HepG2 (cell line): ENCODE measurements around the gene CPT1A. TPM values are rescaled to one million over a fixed set of nuclear protein-coding genes. Genes with fewer than 3 reads are reported as not detected.

ENCODE experiments used
- ARNTL ChIP-seq: sonication (generic); formaldehyde crosslinking; IDR thresholded peaks from 2 replicates; pipeline ENCODE4 v1.4.0; 2020; ENCODE audit warnings: mild to moderate bottlenecking, missing genetic modification reagents
- DMTF1 ChIP-seq: sonication (generic); formaldehyde crosslinking; IDR thresholded peaks from 2 replicates; pipeline ENCODE4 v1.4.0; 2020; ENCODE audit warnings: mild to moderate bottlenecking, missing genetic modification reagents
- FOXO1 ChIP-seq: sonication (generic); formaldehyde crosslinking; IDR thresholded peaks from 2 replicates; pipeline ENCODE4 v1.4.0; 2020; ENCODE audit warnings: missing genetic modification reagents
- GATAD2A ChIP-seq: IDR thresholded peaks from 2 replicates; pipeline ENCODE4 v1.6.1; 2016
- HMG20A ChIP-seq: IDR thresholded peaks from 2 replicates; pipeline ENCODE4 v1.6.1; 2016; ENCODE audit warnings: borderline replicate concordance
- KLF12 ChIP-seq: sonication (generic); formaldehyde crosslinking; IDR thresholded peaks from 2 replicates; pipeline ENCODE4 v1.4.0; 2020; ENCODE audit warnings: missing genetic modification reagents, borderline replicate concordance
- KLF9 ChIP-seq: IDR thresholded peaks from 2 replicates; pipeline ENCODE4 v1.6.1; 2016; ENCODE audit warnings: low read depth
- PRDM10 ChIP-seq: sonication (generic); formaldehyde crosslinking; IDR thresholded peaks from 2 replicates; pipeline ENCODE4 v1.4.0; 2020; ENCODE audit warnings: low read depth, missing genetic modification reagents
- SP1 ChIP-seq, 2 experiments: fragments of 450-650 bp in 1 of 2; sonication (generic) in 1 of 2; formaldehyde crosslinking in 1 of 2; IDR thresholded peaks; 2 replicates each; pipeline versions ENCODE4 v1.4.0 to v1.6.1; 2016 to 2020; ENCODE audit warnings: missing genetic modification reagents in 1 of 2
- XRCC5 ChIP-seq: fragments of 200-400 bp; formaldehyde crosslinking; optimal IDR thresholded peaks from 2 replicates; pipeline ENCODE3; 2017; ENCODE audit warnings: mild to moderate bottlenecking, low read length
- ZKSCAN8 ChIP-seq: IDR thresholded peaks from 2 replicates; pipeline ENCODE4 v1.6.1; 2016; ENCODE audit warnings: borderline replicate concordance, missing genetic modification reagents, missing compliant biosample characterization
- ZNF292 ChIP-seq: sonication (generic); formaldehyde crosslinking; IDR thresholded peaks from 2 replicates; pipeline ENCODE4 v1.8.1; 2022; ENCODE audit warnings: mild to moderate bottlenecking, low read depth, missing genetic modification reagents, borderline replicate concordance
- ZNF607 ChIP-seq: sonication (generic); formaldehyde crosslinking; IDR thresholded peaks from 2 replicates; pipeline ENCODE4 v1.5.1; 2020; ENCODE audit warnings: missing genetic modification reagents, mild to moderate bottlenecking, borderline replicate concordance
- polyA plus RNA-seq, 8 experiments: library from polyadenylated mRNA; depleted of rRNA in 3 of 8; stranded (reverse) in 7 of 8; unstranded in 1 of 8; fragments of >200 nt; fragmentation: Illumina TruSeq in 4 of 8; extraction: Trizol in 4 of 8; gene quantifications; 2 replicates each; pipeline versions ENCODE4 v1.2.1 to v1.2.3, GENCODE V29; 2011 to 2016; ENCODE audit warnings: low read depth in 4 of 8, missing spikeins in 1 of 8, mixed read lengths in 1 of 8; ENCODE audit not compliant: insufficient read depth in 1 of 8
- total RNA-seq, 5 experiments: library from RNA; depleted of rRNA; stranded (reverse); fragments of >200 nt; fragmentation: Illumina TruSeq; extraction: Trizol; gene quantifications; 2 replicates each; pipeline ENCODE4 v1.2.3, GENCODE V29; 2016; ENCODE audit warnings: low read depth in 1 of 5
- TF ChIP-seq, protein P1 (sequence below): fragments of 450-650 bp; IDR thresholded peaks from 2 replicates; pipeline ENCODE4 v1.6.1; 2017
- TF ChIP-seq, protein P2 (sequence below): sonication (generic); formaldehyde crosslinking; IDR thresholded peaks from 2 replicates; pipeline ENCODE4 v1.8.0; 2022; ENCODE audit warnings: missing genetic modification reagents, mild to moderate bottlenecking, inconsistent platforms, borderline replicate concordance
- TF ChIP-seq, protein P3 (sequence below): sonication (generic); formaldehyde crosslinking; IDR thresholded peaks from 2 replicates; pipeline ENCODE4 v1.4.0; 2020; ENCODE audit warnings: missing genetic modification reagents, borderline replicate concordance

The CPT1A gene
- total and polyA plus RNA-seq, 2 of the 13 experiments (the other 11 are each of a cell fraction or from before 2014, with no cell fraction given) = 7.0 to 7.1 TPM

DNA sequence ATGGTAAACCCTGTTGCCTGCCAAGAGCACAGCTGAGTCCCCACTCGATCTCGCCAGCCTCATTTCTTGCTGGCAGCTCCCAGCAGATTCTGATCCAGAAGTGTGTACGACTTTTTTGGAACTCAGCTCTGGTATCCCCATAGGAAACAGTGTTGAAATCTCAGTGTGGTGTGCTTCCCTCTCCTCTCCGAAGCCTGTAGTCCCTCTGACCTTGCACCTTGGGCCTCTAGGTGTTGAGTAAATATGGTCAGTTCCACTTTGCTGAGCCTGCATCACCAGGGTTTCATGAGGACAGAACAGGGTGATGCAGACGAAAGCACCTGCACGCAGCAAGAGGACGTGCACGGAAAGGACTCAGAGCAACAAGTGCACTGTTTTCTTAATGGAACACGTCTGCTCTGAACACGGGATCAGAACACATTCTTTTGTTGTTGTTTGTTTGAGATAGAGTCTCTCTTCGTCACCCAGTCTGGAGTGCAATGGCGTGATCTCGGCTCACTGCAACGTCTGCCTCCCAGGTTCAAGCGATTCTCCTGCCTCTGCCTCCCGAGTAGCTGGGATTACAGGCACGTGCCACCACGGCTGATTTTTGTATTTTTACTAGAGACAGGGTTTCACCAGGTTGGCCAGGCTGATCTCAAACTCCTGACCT is 3.8 kb upstream of the CPT1A start (continued):
- TF ChIP-seq KLF12 (CRISPR knock-in tag) = no peak; the same call in 1 of the 2 replicates
- peak; percentile 98 for TF ChIP-seq FOXO1 (CRISPR knock-in tag)
- TF ChIP-seq DMTF1 = 0 out of 2 replicates have a peak, but pooled peaks have one; percentile 30
- TF ChIP-seq ZNF607 (CRISPR knock-in tag) = peak; percentile 91; the same call in 1 of the 2 replicates
- 0 out of 2 replicates have a peak, but pooled peaks have one; percentile 29 for TF ChIP-seq KLF9 (CRISPR knock-in tag)
- peak; percentile 93 for TF ChIP-seq PRDM10 (CRISPR knock-in tag)
- peak; percentile 96; the same call in 1 of the 2 replicates for TF ChIP-seq ZNF292 (CRISPR knock-in tag)
- TF ChIP-seq HMG20A (CRISPR knock-in tag) = peak; percentile 96
- TF ChIP-seq ZKSCAN8 (CRISPR knock-in tag) = peak; percentile 95
- TF ChIP-seq, protein P1, sequence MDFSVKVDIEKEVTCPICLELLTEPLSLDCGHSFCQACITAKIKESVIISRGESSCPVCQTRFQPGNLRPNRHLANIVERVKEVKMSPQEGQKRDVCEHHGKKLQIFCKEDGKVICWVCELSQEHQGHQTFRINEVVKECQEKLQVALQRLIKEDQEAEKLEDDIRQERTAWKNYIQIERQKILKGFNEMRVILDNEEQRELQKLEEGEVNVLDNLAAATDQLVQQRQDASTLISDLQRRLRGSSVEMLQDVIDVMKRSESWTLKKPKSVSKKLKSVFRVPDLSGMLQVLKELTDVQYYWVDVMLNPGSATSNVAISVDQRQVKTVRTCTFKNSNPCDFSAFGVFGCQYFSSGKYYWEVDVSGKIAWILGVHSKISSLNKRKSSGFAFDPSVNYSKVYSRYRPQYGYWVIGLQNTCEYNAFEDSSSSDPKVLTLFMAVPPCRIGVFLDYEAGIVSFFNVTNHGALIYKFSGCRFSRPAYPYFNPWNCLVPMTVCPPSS = no peak
- peak; percentile 54 for TF ChIP-seq XRCC5
- TF ChIP-seq, protein P2, sequence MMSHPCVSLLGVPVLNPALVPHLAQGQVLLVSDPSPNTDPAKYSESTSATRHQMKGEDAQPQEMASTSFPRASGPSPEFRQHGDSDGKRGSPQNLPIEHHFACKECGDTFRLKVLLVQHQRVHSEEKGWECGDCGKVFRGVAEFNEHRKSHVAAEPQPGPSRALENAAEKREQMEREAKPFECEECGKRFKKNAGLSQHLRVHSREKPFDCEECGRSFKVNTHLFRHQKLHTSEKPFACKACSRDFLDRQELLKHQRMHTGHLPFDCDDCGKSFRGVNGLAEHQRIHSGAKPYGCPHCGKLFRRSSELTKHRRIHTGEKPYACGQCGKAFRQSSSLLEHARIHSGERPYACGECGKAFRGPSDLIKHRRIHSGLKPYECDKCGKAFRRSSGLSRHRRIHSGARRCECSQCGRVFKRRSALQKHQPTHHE = 0 out of 2 replicates have a peak, but pooled peaks have one; percentile 67
- TF ChIP-seq SP1 (IDR thresholded peaks at IDR 0.05) = no peak
- TF ChIP-seq SP1 (CRISPR knock-in tag; IDR thresholded peaks at IDR 0.05) = no peak
- TF ChIP-seq, protein P3, sequence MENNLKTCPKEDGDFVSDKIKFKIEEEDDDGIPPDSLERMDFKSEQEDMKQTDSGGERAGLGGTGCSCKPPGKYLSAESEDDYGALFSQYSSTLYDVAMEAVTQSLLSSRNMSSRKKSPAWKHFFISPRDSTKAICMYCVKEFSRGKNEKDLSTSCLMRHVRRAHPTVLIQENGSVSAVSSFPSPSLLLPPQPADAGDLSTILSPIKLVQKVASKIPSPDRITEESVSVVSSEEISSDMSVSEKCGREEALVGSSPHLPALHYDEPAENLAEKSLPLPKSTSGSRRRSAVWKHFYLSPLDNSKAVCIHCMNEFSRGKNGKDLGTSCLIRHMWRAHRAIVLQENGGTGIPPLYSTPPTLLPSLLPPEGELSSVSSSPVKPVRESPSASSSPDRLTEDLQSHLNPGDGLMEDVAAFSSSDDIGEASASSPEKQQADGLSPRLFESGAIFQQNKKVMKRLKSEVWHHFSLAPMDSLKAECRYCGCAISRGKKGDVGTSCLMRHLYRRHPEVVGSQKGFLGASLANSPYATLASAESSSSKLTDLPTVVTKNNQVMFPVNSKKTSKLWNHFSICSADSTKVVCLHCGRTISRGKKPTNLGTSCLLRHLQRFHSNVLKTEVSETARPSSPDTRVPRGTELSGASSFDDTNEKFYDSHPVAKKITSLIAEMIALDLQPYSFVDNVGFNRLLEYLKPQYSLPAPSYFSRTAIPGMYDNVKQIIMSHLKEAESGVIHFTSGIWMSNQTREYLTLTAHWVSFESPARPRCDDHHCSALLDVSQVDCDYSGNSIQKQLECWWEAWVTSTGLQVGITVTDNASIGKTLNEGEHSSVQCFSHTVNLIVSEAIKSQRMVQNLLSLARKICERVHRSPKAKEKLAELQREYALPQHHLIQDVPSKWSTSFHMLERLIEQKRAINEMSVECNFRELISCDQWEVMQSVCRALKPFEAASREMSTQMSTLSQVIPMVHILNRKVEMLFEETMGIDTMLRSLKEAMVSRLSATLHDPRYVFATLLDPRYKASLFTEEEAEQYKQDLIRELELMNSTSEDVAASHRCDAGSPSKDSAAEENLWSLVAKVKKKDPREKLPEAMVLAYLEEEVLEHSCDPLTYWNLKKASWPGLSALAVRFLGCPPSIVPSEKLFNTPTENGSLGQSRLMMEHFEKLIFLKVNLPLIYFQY = peak; percentile 79
- peak; percentile 96 for TF ChIP-seq GATAD2A
- TF ChIP-seq ARNTL (CRISPR knock-in tag) = peak; percentile 95
